Spleen (tissue), 7 donors: ENCODE measurements around the gene TREML1.

Source experiments
- POLR2A ChIP-seq, 3 donors: fragments of 450-650 bp; IDR thresholded peaks; one replicate each; pipeline ENCODE4 v1.5.1; 2017; ENCODE audit warnings: antibody characterized with exemption in 3 of 3, mild to moderate bottlenecking in 1 of 3
- POLR2AphosphoS5 ChIP-seq, 3 donors: sonication (generic); formaldehyde crosslinking; IDR thresholded peaks; one replicate each; pipeline ENCODE4 v1.5.1; 2017; ENCODE audit warnings: antibody characterized with exemption in 3 of 3
- TF ChIP-seq, protein P1 (sequence below), 11 experiments: fragments of 200-600 bp in 7 of 11; fragments of 450-650 bp in 4 of 11; sonication (generic) in 4 of 11; IDR thresholded peaks in 8 of 11; conservative IDR thresholded peaks in 3 of 11; 1 replicate in 7 of 11; 2 replicates in 4 of 11; pipeline versions ENCODE4 v1.4.0 to v1.8.0; 2016 to 2021; ENCODE audit warnings: antibody characterized with exemption in 11 of 11, inconsistent platforms in 4 of 11, mild to moderate bottlenecking in 1 of 11
- donor health status: DM: no; HTN: no; CAD: no; lungs with moderate emphysema.
- donor health status: DM: no; HTN: no; CAD: no.
- donor health status: DM: no; HTN: no; CAD: no.

GRCh38 chr6:41167173-41167963 is 13.2 kb upstream of the TREML1 start:
- TF ChIP-seq, protein P1, sequence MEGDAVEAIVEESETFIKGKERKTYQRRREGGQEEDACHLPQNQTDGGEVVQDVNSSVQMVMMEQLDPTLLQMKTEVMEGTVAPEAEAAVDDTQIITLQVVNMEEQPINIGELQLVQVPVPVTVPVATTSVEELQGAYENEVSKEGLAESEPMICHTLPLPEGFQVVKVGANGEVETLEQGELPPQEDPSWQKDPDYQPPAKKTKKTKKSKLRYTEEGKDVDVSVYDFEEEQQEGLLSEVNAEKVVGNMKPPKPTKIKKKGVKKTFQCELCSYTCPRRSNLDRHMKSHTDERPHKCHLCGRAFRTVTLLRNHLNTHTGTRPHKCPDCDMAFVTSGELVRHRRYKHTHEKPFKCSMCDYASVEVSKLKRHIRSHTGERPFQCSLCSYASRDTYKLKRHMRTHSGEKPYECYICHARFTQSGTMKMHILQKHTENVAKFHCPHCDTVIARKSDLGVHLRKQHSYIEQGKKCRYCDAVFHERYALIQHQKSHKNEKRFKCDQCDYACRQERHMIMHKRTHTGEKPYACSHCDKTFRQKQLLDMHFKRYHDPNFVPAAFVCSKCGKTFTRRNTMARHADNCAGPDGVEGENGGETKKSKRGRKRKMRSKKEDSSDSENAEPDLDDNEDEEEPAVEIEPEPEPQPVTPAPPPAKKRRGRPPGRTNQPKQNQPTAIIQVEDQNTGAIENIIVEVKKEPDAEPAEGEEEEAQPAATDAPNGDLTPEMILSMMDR (IDR thresholded peaks at IDR 0.05 in 8 of 11, conservative IDR thresholded peaks at IDR 0.05 in 3 of 11) = no peak
- TF ChIP-seq POLR2A (IDR thresholded peaks at IDR 0.05) (no peak), POLR2AphosphoS5 (IDR thresholded peaks at IDR 0.05) (no peak)
